ENCODE data around the gene PCSK6. TPM values are rescaled to one million over a fixed set of nuclear protein-coding genes. Genes with fewer than 3 reads are reported as not detected.

PCSK6 gene
- polyA plus RNA-seq, 1 donor from 2014 or later = 0.14 TPM

GRCh38 chr15:101447168-101447533 lies 42.4 kb downstream of the PCSK6 start:
- Mint-ChIP-seq H3K27me3 (peaks cover 16% of the 10 kb centered on the region), H3K4me3 (no peak overlapping the region), H3K36me3 (peaks cover 1% of the 10 kb centered on the region), H3K4me1 (peaks cover 0 to 2% (median 1%) of the 10 kb centered on the region in 3 donors), H3K27ac (no peak overlapping the region), H3K9me3 (peaks cover 0 to 4% (median 3%) of the 10 kb centered on the region in 3 donors)

DNA sequence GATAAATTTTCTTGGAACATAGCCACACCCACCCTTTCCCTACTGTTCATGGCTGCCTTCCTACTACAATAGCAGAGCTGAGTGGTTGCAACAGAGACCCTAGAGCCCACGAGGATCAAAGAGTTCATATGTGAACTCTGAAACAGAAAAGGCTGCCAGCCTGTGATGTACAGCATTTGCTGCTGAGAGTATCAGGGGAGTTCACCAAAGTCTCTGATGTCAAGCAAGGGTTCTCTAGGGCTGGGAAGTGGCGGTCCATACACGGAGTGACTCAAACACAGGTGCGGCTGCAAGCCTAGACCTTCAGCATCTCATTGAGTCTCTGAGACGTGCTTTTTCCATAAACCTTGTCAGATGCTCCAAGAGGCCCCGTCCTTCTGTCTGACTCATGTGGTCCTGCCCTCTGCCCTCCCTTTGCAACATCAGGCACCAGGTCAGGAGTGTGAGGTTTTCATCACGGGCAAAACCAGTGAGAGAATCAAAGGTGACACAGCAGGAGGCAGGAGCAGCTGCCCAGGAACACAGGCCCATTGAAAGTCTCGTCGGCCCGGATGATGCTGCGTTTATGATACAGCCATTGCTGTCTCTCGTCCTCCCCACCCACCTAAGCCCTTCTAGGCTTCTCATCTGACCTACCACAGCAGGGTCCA lies 42.9 kb downstream of the PCSK6 start:
- H3K4me1 Mint-ChIP-seq = peaks cover 0 to 2% (median 1%) of the 10 kb centered on the region in 3 donors
- H3K36me3 Mint-ChIP-seq = peaks cover 1% of the 10 kb centered on the region
- H3K27me3 Mint-ChIP-seq = peaks cover 14% of the 10 kb centered on the region
- no peak overlapping the region for H3K4me3 Mint-ChIP-seq
- no peak overlapping the region for H3K27ac Mint-ChIP-seq
- peaks cover 0 to 4% (median 3%) of the 10 kb centered on the region in 3 donors for H3K9me3 Mint-ChIP-seq

DNA sequence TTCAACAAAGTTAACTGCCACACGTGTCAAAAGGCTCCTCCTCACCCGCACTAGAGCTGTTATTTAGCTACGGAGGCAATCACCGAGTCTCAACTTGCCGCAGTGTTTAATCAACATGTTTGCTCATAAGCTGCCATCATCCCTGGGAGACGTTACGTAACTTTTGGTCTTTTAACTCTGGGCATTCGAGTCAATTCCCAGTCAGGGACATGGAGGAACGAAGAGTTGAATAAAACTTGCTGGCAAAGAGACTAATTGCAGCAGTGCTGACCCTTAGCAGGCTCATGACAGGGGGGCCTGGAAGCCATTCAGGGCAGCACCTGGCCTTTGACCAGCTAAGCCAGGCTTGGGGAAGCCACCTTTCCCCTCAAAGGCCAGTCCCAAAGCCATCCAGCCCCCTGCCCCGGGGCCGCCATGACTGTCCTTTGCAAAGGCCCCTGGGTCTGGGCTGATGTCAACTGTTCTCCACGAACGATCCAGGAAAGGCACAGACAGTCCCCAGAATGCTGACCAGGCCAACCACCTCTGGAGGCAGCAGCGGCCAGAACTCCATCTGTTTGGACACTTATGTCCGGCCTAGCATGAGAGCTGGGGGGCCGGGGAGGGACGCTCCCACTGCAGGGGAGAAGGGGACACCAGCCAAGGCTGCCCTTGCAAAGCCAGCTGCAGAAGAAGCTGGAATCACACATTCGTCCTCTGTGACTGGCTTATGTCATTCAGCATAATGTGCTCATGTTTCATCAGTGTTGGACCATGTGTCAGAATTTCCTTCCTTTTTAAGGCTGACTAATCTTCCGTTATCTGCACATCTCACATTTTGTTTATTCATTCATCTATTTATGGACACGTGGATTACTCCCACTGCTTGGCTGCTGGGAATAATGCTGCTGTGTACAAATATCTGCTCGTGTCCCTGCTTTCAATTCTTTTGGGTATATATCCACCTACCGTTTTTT lies 43.7 kb downstream of the PCSK6 start:
- H3K9me3 Mint-ChIP-seq = peaks cover 0 to 4% (median 3%) of the 10 kb centered on the region in 3 donors
- peaks cover 0 to 1% (median 0%) of the 10 kb centered on the region in 3 donors for H3K4me1 Mint-ChIP-seq
- H3K36me3 Mint-ChIP-seq = peaks cover 1% of the 10 kb centered on the region
- no peak overlapping the region for H3K27ac Mint-ChIP-seq
- H3K4me3 Mint-ChIP-seq = no peak overlapping the region
- H3K27me3 Mint-ChIP-seq = peaks cover 7% of the 10 kb centered on the region

- peaks cover 0 to 4% (median 3%) of the 10 kb centered on the region in 3 donors for H3K9me3 Mint-ChIP-seq
- H3K4me1 Mint-ChIP-seq = no peaks in the 10 kb centered on the region
- no peak overlapping the region for H3K4me3 Mint-ChIP-seq
- H3K36me3 Mint-ChIP-seq = peaks cover 1% of the 10 kb centered on the region
- H3K27ac Mint-ChIP-seq = peak overlapping the region in 1 of 3 donors; percentile 20
- peaks cover 1% of the 10 kb centered on the region for H3K27me3 Mint-ChIP-seq
These were observed 44.5 kb downstream of the PCSK6 start for GRCh38 chr15:101444807-101445508.

DNA sequence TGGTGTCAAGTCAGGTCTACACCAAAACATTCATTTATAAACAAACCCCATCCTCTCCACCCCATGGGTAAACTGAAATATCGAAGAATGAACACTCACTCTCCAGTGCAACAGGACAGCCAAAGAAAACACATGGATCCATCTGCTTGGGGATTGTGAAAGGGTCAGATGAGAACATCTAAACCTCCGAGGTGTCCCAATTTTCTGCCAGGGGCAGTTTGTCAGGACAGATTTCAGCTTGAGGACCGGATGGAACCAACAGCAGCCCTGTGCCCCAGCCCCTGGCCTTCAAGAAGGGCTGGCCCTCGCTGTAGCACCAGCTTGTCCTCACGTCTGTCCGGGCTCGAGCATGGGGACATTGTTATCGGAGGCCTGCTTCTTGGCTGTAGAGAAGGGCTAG lies 45.5 kb downstream of the PCSK6 start:
- Mint-ChIP-seq H3K27ac (no peak overlapping the region), H3K9me3 (peaks cover 0 to 4% (median 3%) of the 10 kb centered on the region in 3 donors), H3K4me3 (peak overlapping the region in 1 of 4 donors; percentile 51), H3K4me1 (no peaks in the 10 kb centered on the region), H3K27me3 (no peaks in the 10 kb centered on the region), H3K36me3 (peaks cover 1% of the 10 kb centered on the region)

- Mint-ChIP-seq H3K27me3 (peaks cover 1% of the 10 kb centered on the region), H3K4me1 (no peaks in the 10 kb centered on the region), H3K27ac (no peak overlapping the region), H3K9me3 (peaks cover 0 to 5% (median 4%) of the 10 kb centered on the region in 3 donors), H3K4me3 (no peak overlapping the region), H3K36me3 (peaks cover 1% of the 10 kb centered on the region)
These were observed 47.2 kb downstream of the PCSK6 start for GRCh38 chr15:101442272-101442671.

GRCh38 chr15:101441696-101442095 lies 47.8 kb downstream of the PCSK6 start:
- Mint-ChIP-seq H3K4me3 (no peak overlapping the region), H3K27me3 (peaks cover 3% of the 10 kb centered on the region), H3K36me3 (peaks cover 1% of the 10 kb centered on the region), H3K9me3 (peaks cover 0 to 5% (median 4%) of the 10 kb centered on the region in 3 donors), H3K4me1 (no peaks in the 10 kb centered on the region), H3K27ac (no peak overlapping the region)

GRCh38 chr15:101440846-101441590 lies 48.5 kb downstream of the PCSK6 start:
- peaks cover 3% of the 10 kb centered on the region for H3K27me3 Mint-ChIP-seq
- no peaks in the 10 kb centered on the region for H3K4me1 Mint-ChIP-seq
- H3K4me3 Mint-ChIP-seq = peak overlapping the region in 1 of 4 donors; percentile 53
- H3K36me3 Mint-ChIP-seq = peaks cover 1% of the 10 kb centered on the region
- no peak overlapping the region for H3K27ac Mint-ChIP-seq
- H3K9me3 Mint-ChIP-seq = peaks cover 0 to 5% (median 4%) of the 10 kb centered on the region in 3 donors

DNA sequence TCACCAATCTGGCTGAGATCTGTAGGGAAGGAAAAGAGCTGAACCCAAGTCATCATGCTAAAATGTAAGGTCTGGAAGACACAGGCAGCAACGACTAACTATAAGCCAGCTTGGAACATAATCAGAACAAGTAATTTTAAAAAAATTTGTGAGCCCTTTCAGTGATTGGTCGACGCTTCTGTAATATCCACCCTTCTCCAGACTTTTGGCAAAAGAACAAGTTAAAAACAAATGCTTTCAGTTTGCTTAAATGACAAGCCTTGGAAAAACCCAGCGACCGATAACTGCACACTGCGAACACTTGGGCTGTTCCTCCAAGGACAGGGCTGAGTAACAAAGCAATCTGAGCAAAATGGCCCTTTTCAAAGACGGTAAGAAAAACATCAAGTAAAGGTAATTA lies 49.6 kb downstream of the PCSK6 start:
- Mint-ChIP-seq H3K9me3 (peaks cover 0 to 5% (median 0%) of the 10 kb centered on the region in 3 donors), H3K27ac (no peak overlapping the region), H3K4me3 (no peak overlapping the region), H3K4me1 (no peaks in the 10 kb centered on the region), H3K36me3 (peaks cover 1% of the 10 kb centered on the region), H3K27me3 (peaks cover 3% of the 10 kb centered on the region)

GRCh38 chr15:101439285-101439919 lies 50.1 kb downstream of the PCSK6 start:
- Mint-ChIP-seq H3K9me3 (peaks cover 0 to 4% (median 0%) of the 10 kb centered on the region in 3 donors), H3K27me3 (peaks cover 3% of the 10 kb centered on the region), H3K4me3 (no peak overlapping the region), H3K4me1 (no peaks in the 10 kb centered on the region), H3K36me3 (peaks cover 1% of the 10 kb centered on the region), H3K27ac (no peak overlapping the region)

GRCh38 chr15:101438482-101439284 lies 50.8 kb downstream of the PCSK6 start:
- Mint-ChIP-seq H3K4me1 (no peaks in the 10 kb centered on the region), H3K9me3 (peaks cover 0 to 2% (median 0%) of the 10 kb centered on the region in 3 donors), H3K36me3 (peaks cover 1% of the 10 kb centered on the region), H3K27ac (no peak overlapping the region), H3K4me3 (no peak overlapping the region), H3K27me3 (peaks cover 3% of the 10 kb centered on the region)

- Mint-ChIP-seq H3K27me3 (peaks cover 4% of the 10 kb centered on the region), H3K4me3 (no peak overlapping the region), H3K27ac (no peak overlapping the region), H3K36me3 (no peaks in the 10 kb centered on the region), H3K4me1 (no peaks in the 10 kb centered on the region), H3K9me3 (peaks cover 0 to 3% (median 0%) of the 10 kb centered on the region in 3 donors)
These were observed 51.7 kb downstream of the PCSK6 start for GRCh38 chr15:101437618-101438481.

Measured in IgD-negative memory B cell (primary cell).